WTC11 (cell line): Measurements from ENCODE around the gene DYDC1.

Experiments used
- FOXJ3 ChIP-seq: sonication (generic); formaldehyde crosslinking; IDR thresholded peaks from 2 replicates; pipeline ENCODE4 v1.9.0; 2021; ENCODE audit warnings: missing genetic modification reagents, mild to moderate bottlenecking, borderline replicate concordance
- FOXP1 ChIP-seq: sonication (generic); formaldehyde crosslinking; IDR thresholded peaks from 2 replicates; pipeline ENCODE4 v1.8.0; 2022; ENCODE audit warnings: missing genetic modification reagents, mild to moderate bottlenecking, moderate library complexity, borderline replicate concordance
- NFYB ChIP-seq: sonication (generic); formaldehyde crosslinking; conservative IDR thresholded peaks from 2 replicates; pipeline ENCODE4 v1.8.0; 2022; ENCODE audit warnings: low read depth, missing genetic modification reagents
- NR3C1 ChIP-seq: sonication (generic); formaldehyde crosslinking; conservative IDR thresholded peaks from 2 replicates; pipeline ENCODE4 v1.8.1; 2023; ENCODE audit warnings: low read depth, mild to moderate bottlenecking, missing genetic modification reagents
- SMAD3 ChIP-seq: sonication (generic); formaldehyde crosslinking; IDR thresholded peaks from 2 replicates; pipeline ENCODE4 v1.8.0; 2022; ENCODE audit warnings: missing genetic modification reagents, mild to moderate bottlenecking, borderline replicate concordance
- TF ChIP-seq, protein P1 (sequence below): sonication (generic); formaldehyde crosslinking; IDR thresholded peaks from 2 replicates; pipeline ENCODE4 v1.8.1; 2022; ENCODE audit warnings: mild to moderate bottlenecking, moderate library complexity, missing genetic modification reagents
- TF ChIP-seq, protein P2 (sequence below): fragments of 200-600 bp; IDR thresholded peaks from 2 replicates; pipeline ENCODE4 v1.8.0; 2022; ENCODE audit warnings: antibody characterized with exemption
- TF ChIP-seq, protein P3 (sequence below): sonication (generic); formaldehyde crosslinking; IDR thresholded peaks from 2 replicates; pipeline ENCODE4 v1.8.1; 2022; ENCODE audit warnings: mild to moderate bottlenecking, missing genetic modification reagents, moderate library complexity, borderline replicate concordance
- TF ChIP-seq, protein P4 (sequence below): sonication (generic); formaldehyde crosslinking; IDR thresholded peaks from 2 replicates; pipeline ENCODE4 v1.8.0; 2022; ENCODE audit warnings: mild to moderate bottlenecking, missing genetic modification reagents

DNA sequence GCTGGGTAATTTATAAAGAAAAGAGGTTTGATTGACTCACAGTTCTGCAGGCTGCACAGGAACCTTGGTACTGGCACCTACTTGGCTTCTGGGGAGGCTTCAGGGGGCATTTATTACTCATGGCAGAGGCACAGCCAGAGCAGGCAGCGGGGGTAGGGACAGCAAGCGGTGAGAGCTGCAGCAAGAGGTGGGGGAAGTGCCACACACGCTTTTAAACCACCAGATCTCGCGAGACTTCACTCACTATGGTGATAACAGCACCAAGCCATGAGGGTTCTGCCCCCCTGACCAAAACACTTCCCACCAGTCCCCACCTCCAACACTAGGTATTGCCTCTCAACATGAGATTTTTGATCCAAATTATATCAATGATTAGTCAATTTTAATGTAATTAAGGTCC is 43.0 kb downstream of the DYDC1 start:
- TF ChIP-seq FOXJ3 (CRISPR knock-in tag) (no peak), NFYB (CRISPR knock-in tag) (no peak), SMAD3 (CRISPR knock-in tag) (no peak), FOXP1 (no peak), NR3C1 (CRISPR knock-in tag) (no peak)
- TF ChIP-seq, protein P1, sequence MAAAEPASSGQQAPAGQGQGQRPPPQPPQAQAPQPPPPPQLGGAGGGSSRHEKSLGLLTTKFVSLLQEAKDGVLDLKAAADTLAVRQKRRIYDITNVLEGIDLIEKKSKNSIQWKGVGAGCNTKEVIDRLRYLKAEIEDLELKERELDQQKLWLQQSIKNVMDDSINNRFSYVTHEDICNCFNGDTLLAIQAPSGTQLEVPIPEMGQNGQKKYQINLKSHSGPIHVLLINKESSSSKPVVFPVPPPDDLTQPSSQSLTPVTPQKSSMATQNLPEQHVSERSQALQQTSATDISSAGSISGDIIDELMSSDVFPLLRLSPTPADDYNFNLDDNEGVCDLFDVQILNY (CRISPR knock-in tag): no peak
- TF ChIP-seq, protein P2, sequence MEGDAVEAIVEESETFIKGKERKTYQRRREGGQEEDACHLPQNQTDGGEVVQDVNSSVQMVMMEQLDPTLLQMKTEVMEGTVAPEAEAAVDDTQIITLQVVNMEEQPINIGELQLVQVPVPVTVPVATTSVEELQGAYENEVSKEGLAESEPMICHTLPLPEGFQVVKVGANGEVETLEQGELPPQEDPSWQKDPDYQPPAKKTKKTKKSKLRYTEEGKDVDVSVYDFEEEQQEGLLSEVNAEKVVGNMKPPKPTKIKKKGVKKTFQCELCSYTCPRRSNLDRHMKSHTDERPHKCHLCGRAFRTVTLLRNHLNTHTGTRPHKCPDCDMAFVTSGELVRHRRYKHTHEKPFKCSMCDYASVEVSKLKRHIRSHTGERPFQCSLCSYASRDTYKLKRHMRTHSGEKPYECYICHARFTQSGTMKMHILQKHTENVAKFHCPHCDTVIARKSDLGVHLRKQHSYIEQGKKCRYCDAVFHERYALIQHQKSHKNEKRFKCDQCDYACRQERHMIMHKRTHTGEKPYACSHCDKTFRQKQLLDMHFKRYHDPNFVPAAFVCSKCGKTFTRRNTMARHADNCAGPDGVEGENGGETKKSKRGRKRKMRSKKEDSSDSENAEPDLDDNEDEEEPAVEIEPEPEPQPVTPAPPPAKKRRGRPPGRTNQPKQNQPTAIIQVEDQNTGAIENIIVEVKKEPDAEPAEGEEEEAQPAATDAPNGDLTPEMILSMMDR: no peak
- TF ChIP-seq, protein P3, sequence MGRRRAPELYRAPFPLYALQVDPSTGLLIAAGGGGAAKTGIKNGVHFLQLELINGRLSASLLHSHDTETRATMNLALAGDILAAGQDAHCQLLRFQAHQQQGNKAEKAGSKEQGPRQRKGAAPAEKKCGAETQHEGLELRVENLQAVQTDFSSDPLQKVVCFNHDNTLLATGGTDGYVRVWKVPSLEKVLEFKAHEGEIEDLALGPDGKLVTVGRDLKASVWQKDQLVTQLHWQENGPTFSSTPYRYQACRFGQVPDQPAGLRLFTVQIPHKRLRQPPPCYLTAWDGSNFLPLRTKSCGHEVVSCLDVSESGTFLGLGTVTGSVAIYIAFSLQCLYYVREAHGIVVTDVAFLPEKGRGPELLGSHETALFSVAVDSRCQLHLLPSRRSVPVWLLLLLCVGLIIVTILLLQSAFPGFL: no peak
- TF ChIP-seq, protein P4, sequence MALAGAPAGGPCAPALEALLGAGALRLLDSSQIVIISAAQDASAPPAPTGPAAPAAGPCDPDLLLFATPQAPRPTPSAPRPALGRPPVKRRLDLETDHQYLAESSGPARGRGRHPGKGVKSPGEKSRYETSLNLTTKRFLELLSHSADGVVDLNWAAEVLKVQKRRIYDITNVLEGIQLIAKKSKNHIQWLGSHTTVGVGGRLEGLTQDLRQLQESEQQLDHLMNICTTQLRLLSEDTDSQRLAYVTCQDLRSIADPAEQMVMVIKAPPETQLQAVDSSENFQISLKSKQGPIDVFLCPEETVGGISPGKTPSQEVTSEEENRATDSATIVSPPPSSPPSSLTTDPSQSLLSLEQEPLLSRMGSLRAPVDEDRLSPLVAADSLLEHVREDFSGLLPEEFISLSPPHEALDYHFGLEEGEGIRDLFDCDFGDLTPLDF: no peak
